T-cell (primary cell): ENCODE data around the gene PCNA. TPM values are rescaled to one million over a fixed set of nuclear protein-coding genes. Genes with fewer than 3 reads are reported as not detected.

Experiments used
- ATAC-seq, 4 experiments: fragments of 200-7000 bp in 3 of 4; fragments of 150-1000 bp in 1 of 4; cut with Tn5 transposase; replicated peaks in 1 of 4; 1 replicate in 3 of 4; 2 replicates in 1 of 4; pipeline ENCODE4 v1.10.0; 2021; ENCODE audit warnings: moderate library complexity in 3 of 4, mild to moderate bottlenecking in 2 of 4, moderate number of reproducible peaks in 1 of 4
- CTCF ChIA-PET, 2 donors: fragments of 300-600 bp; sonication (Branson Sonifier 250); formaldehyde crosslinking; loops; one replicate each; lab custom pipeline; 2022; ENCODE audit warnings: antibody characterized with exemption in 2 of 2; lab: Charles Lee
- POLR2A ChIA-PET, 2 donors: fragments of 300-600 bp; sonication (Branson Sonifier 250); formaldehyde crosslinking; loops; one replicate each; lab custom pipeline; 2022; ENCODE audit warnings: antibody characterized with exemption in 2 of 2; lab: Charles Lee
- DNase-seq, 35 experiments: peaks; one replicate each; pipeline versions ENCODE4 v3.0.0 to v3.0.0-alpha.2; 2013 to 2023
- H3K27ac ChIP-seq: one replicate; pipeline ENCODE4 v1.5.1; 2013; ENCODE audit warnings: low read length
- H3K27me3 ChIP-seq, 2 experiments: replicated peaks in 1 of 2; 1 replicate in 1 of 2; 2 replicates in 1 of 2; pipeline versions ENCODE4 v1.6.1 to v1.7.0; 2013; ENCODE audit warnings: low read length in 1 of 2, mixed read lengths in 1 of 2; ENCODE audit not compliant: control insufficient read depth in 2 of 2, insufficient read depth in 2 of 2; ENCODE audit errors: extremely low read depth in 1 of 2
- H3K36me3 ChIP-seq, 2 donors: 1 replicate in 1 of 2; 2 replicates in 1 of 2; pipeline versions ENCODE4 v1.6.1 to v1.7.0; 2013; ENCODE audit warnings: low read length in 1 of 2; ENCODE audit not compliant: control insufficient read depth in 2 of 2, insufficient read depth in 1 of 2; ENCODE audit errors: extremely low read depth in 1 of 2
- H3K4me1 ChIP-seq, 2 experiments: 1 replicate in 1 of 2; 2 replicates in 1 of 2; pipeline versions ENCODE4 v1.6.1 to v1.7.0; 2013; ENCODE audit warnings: low read length in 2 of 2, mixed read lengths in 1 of 2; ENCODE audit not compliant: insufficient read depth in 2 of 2, control insufficient read depth in 1 of 2; ENCODE audit errors: extremely low read depth in 1 of 2
- H3K4me3 ChIP-seq, 2 donors: 1 replicate in 1 of 2; 2 replicates in 1 of 2; pipeline versions ENCODE4 v1.5.1 to v1.7.0; 2013; ENCODE audit warnings: mild to moderate bottlenecking in 2 of 2, low read length in 1 of 2, moderate library complexity in 1 of 2; ENCODE audit not compliant: control insufficient read depth in 1 of 2; ENCODE audit errors: extremely low read depth in 1 of 2
- H3K9me3 ChIP-seq: 2 replicates; pipeline ENCODE4 v1.7.0; 2013
- H3K27ac Mint-ChIP-seq, 2 donors: one replicate each; pipeline ENCODE4 v1.8.0; 2020 to 2021; ENCODE audit warnings: mild to moderate bottlenecking in 2 of 2, mixed read lengths in 2 of 2
- H3K27me3 Mint-ChIP-seq, 2 donors: one replicate each; pipeline ENCODE4 v1.8.0; 2021 to 2022; ENCODE audit warnings: mixed read lengths in 2 of 2
- H3K36me3 Mint-ChIP-seq: one replicate; pipeline ENCODE4 v1.8.0; 2021; ENCODE audit warnings: mixed read lengths
- H3K4me1 Mint-ChIP-seq, 3 donors: one replicate each; pipeline ENCODE4 v1.8.0; 2020 to 2022; ENCODE audit warnings: mixed read lengths in 3 of 3, mild to moderate bottlenecking in 1 of 3
- H3K4me3 Mint-ChIP-seq, 3 donors: one replicate each; pipeline ENCODE4 v1.8.0; 2020 to 2022; ENCODE audit warnings: mild to moderate bottlenecking in 3 of 3, mixed read lengths in 3 of 3, moderate library complexity in 3 of 3
- H3K9me3 Mint-ChIP-seq, 3 donors: one replicate each; pipeline ENCODE4 v1.8.0; 2020 to 2022; ENCODE audit warnings: mixed read lengths in 3 of 3
- WGBS: methylation state at CpG from one replicate; pipeline ENCODE4 v1.1.5; 2013; ENCODE audit warnings: missing lambda C conversion rate; ENCODE audit not compliant: insufficient coverage; 5-methylcytosine and 5-hydroxymethylcytosine counted together
- total RNA-seq, 35 experiments: library from RNA in 6 of 35; stranded (reverse) in 6 of 35; fragments of 120-200 nt in 1 of 35; gene quantifications; one replicate each; pipeline versions ENCODE4 v1.2.1 to v1.2.4 and lab custom pipeline; 2013 to 2026

Gene PCNA
- total RNA-seq (10 to 100 TPM; 30.8 to 54.7 (median 48.2) TPM), total RNA-seq (lab: John Stamatoyannopoulos, UW) (27.3 to 559 (median 46.7) reads per million in 29 experiments)
- total RNA-seq (2013) = 50.3 TPM

GRCh38 chr20:5119435-5120184 is at the start of gene PCNA:
TSS of gene PCNA (minus strand) at chr20:5119958. CDS start at chr20:5119798, 160 bp downstream.
- Mint-ChIP-seq H3K27me3 (no peaks in the 10 kb centered on the region), H3K9me3 (no peaks in the 10 kb centered on the region), H3K4me3 (peak within 1 kb of the TSS; percentile 90 to 93 (median 91)), H3K4me1 (peaks cover 37% of the 10 kb centered on the region in 3 donors), H3K27ac (peak within 1 kb of the TSS; percentile 94 to 97), H3K36me3 (peaks cover 23% of the 10 kb centered on the region)
- Histone ChIP-seq H3K4me3 (peak within 1 kb of the TSS; percentile 71 to 81), H3K27me3 (no peaks in the 10 kb centered on the region), H3K9me3 (no peaks in the 10 kb centered on the region), H3K4me1 (peaks cover 12 to 19% of the 10 kb centered on the region in 2 experiments), H3K36me3 (peaks cover 2 to 27% of the 10 kb centered on the region in 2 donors), H3K27ac (peak within 1 kb of the TSS; percentile 73)
- ChIA-PET CTCF (interaction anchor here (0.7 to 2.1 kb wide), 3 partner anchors 49 to 73 kb away, joined by 4 to 9 read pairs (median 5); no protein-coding TSS in a partner anchor), POLR2A (interaction anchor here (0.6 to 0.9 kb wide), 3 partner anchors 9 to 306 kb away, joined by 3 to 8 read pairs (median 5); no protein-coding TSS in a partner anchor)
- ATAC-seq (peak; percentile 89 to 96 (median 94)), DNase-seq (peak; percentile 90 to 98 (median 94))
- WGBS = 0% methylated on average over 71 of the region's 71 CpGs

DNA sequence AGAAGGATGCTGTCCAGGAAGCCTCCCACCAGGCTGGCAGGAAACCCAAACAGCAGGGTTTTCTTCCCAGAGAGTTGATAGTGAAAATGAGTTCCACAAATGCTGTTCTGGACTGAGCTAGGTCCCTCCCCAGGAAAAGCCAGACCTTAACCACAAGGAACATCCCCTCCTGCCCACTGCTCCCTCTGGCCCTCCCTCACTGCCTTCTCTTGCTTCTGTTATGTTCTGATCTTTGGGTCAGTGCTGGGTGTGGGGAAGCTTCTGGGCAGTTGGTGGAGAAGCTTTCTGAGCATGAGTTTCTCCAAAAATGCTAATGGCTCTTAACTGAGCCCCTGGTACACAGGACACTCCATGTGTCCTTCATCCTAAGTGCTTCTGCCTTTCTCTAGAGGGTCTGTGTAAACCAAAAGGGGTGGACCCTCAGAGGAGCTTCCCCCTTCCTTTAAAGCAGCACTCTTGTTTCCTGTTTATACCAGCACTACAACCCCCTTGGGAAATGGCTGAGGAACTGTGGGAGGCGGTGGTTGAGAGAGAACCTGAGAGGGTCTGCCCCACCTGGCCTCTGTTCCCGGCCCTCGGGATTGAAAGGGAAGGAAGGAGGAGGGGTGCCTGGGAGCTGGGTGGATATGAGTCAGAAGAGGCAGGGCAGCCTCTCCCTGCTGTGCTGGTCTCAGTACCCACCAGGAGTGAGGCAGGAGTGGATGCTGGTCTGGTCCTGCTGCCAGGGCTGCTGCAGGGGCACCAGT is 49.1 kb upstream of the PCNA start:
- H3K27ac Mint-ChIP-seq = peak overlapping the region; percentile 93 to 94
- Histone ChIP-seq H3K27ac (peak overlapping the region; percentile 18), H3K4me1 (peaks cover 11 to 47% of the 10 kb centered on the region in 2 experiments), H3K27me3 (no peaks in the 10 kb centered on the region), H3K36me3 (peaks cover 0 to 16% of the 10 kb centered on the region in 2 donors), H3K4me3 (no peak overlapping the region), H3K9me3 (no peaks in the 10 kb centered on the region)
- 50% methylated on average over 2 of the region's 3 CpGs for WGBS
- ChIA-PET CTCF (interaction anchor here (0.5 to 1.7 kb wide), 2 partner anchors 42 to 49 kb away, joined by 5 read pairs; partner anchors contain the start of gene CDS2 (in 1 of the 2)), POLR2A (interaction anchor here in 1 of 2 donors (0.5 kb wide), 1 partner anchor 18 kb away, joined by 3 read pairs; no protein-coding TSS in a partner anchor)
- ATAC-seq (peak; percentile 48 to 55 (median 50)), DNase-seq (no peak)
- peaks cover 7% of the 10 kb centered on the region for H3K36me3 Mint-ChIP-seq
- no peaks in the 10 kb centered on the region for H3K27me3 Mint-ChIP-seq
- H3K4me1 Mint-ChIP-seq = peaks cover 82 to 87% (median 85%) of the 10 kb centered on the region in 3 donors
- H3K4me3 Mint-ChIP-seq = peak overlapping the region in 2 of 3 donors; percentile 18 to 60
- no peaks in the 10 kb centered on the region for H3K9me3 Mint-ChIP-seq

GRCh38 chr20:5164645-5165625 is 45.2 kb upstream of the PCNA start:
- H3K4me1 Mint-ChIP-seq = peaks cover 74 to 88% (median 83%) of the 10 kb centered on the region in 3 donors
- no peaks in the 10 kb centered on the region for H3K9me3 ChIP-seq
- no peak for DNase-seq
- CTCF ChIA-PET = no interaction called here
- H3K27me3 Mint-ChIP-seq = no peaks in the 10 kb centered on the region
- 89% methylated on average over 7 of the region's 13 CpGs for WGBS
- H3K27ac Mint-ChIP-seq = peak overlapping the region in 1 of 2 donors; percentile 59
- H3K27ac ChIP-seq = no peak overlapping the region
- H3K9me3 Mint-ChIP-seq = no peaks in the 10 kb centered on the region
- peaks cover 7% of the 10 kb centered on the region for H3K36me3 Mint-ChIP-seq
- peaks cover 11 to 32% of the 10 kb centered on the region in 2 experiments for H3K4me1 ChIP-seq
- no peak overlapping the region for H3K4me3 ChIP-seq
- H3K27me3 ChIP-seq = no peaks in the 10 kb centered on the region
- H3K4me3 Mint-ChIP-seq = no peak overlapping the region
- no peak for ATAC-seq
- POLR2A ChIA-PET = no interaction called here
- peaks cover 0 to 3% of the 10 kb centered on the region in 2 donors for H3K36me3 ChIP-seq

- Histone ChIP-seq H3K27me3 (no peaks in the 10 kb centered on the region), H3K27ac (no peak overlapping the region), H3K4me3 (no peak overlapping the region), H3K4me1 (peaks cover 0 to 7% of the 10 kb centered on the region in 2 experiments), H3K9me3 (no peaks in the 10 kb centered on the region), H3K36me3 (no peaks in the 10 kb centered on the region)
- CTCF ChIA-PET = no interaction called here
- POLR2A ChIA-PET = no interaction called here
- Mint-ChIP-seq H3K4me1 (peaks cover 50 to 76% (median 73%) of the 10 kb centered on the region in 3 donors), H3K27ac (no peak overlapping the region), H3K9me3 (no peaks in the 10 kb centered on the region), H3K4me3 (no peak overlapping the region), H3K27me3 (no peaks in the 10 kb centered on the region), H3K36me3 (peaks cover 8% of the 10 kb centered on the region)
- ATAC-seq = no peak
- DNase-seq = no peak
- 94% methylated on average over 3 of the region's 6 CpGs for WGBS
Measured at GRCh38 chr20:5161536-5162164, 41.9 kb upstream of the PCNA start.

- H3K36me3 ChIP-seq = no peaks in the 10 kb centered on the region
- H3K9me3 ChIP-seq = no peaks in the 10 kb centered on the region
- H3K27ac ChIP-seq = no peak overlapping the region
- H3K27ac Mint-ChIP-seq = no peak overlapping the region
- ATAC-seq (no peak), DNase-seq (no peak)
- peaks cover 0 to 3% of the 10 kb centered on the region in 2 experiments for H3K4me1 ChIP-seq
- no peak overlapping the region for H3K4me3 Mint-ChIP-seq
- H3K9me3 Mint-ChIP-seq = no peaks in the 10 kb centered on the region
- no peaks in the 10 kb centered on the region for H3K27me3 ChIP-seq
- peaks cover 13% of the 10 kb centered on the region for H3K36me3 Mint-ChIP-seq
- H3K4me1 Mint-ChIP-seq = peaks cover 50 to 76% (median 72%) of the 10 kb centered on the region in 3 donors
- H3K4me3 ChIP-seq = no peak overlapping the region
- CTCF ChIA-PET = no interaction called here
- H3K27me3 Mint-ChIP-seq = no peaks in the 10 kb centered on the region
- POLR2A ChIA-PET = no interaction called here
Measured at GRCh38 chr20:5160882-5161281, 41.1 kb upstream of the PCNA start.
